Measurements from ENCODE around the gene GTF3C2.
"Not testable (repeated sequence)": the region's sequence is repeated elsewhere in the genome, so short reads cannot be mapped to it uniquely, and the experiment has no call there.

The GTF3C2 gene

DNA sequence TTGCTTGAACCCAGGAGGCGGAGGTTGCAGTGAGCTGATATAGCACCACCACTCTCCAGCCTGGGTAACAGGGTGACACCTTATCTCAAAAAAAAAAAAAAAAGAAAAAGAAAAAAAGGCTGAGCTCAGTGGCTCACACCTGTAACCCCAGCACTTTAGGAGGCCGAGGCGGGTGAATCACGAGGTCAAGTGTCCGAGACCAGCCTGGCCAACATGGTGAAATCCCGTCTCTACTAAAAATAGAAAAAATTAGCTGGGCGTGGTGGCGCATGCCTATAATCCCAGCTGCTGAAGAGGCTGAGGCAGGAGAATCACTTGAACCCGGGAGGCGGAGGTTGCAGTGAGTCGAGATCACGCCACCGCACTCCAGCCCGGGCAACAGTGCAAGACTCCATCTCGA lies 36.7 kb downstream of the GTF3C2 start:
- not testable (repeated sequence) for DNase-seq

DNA sequence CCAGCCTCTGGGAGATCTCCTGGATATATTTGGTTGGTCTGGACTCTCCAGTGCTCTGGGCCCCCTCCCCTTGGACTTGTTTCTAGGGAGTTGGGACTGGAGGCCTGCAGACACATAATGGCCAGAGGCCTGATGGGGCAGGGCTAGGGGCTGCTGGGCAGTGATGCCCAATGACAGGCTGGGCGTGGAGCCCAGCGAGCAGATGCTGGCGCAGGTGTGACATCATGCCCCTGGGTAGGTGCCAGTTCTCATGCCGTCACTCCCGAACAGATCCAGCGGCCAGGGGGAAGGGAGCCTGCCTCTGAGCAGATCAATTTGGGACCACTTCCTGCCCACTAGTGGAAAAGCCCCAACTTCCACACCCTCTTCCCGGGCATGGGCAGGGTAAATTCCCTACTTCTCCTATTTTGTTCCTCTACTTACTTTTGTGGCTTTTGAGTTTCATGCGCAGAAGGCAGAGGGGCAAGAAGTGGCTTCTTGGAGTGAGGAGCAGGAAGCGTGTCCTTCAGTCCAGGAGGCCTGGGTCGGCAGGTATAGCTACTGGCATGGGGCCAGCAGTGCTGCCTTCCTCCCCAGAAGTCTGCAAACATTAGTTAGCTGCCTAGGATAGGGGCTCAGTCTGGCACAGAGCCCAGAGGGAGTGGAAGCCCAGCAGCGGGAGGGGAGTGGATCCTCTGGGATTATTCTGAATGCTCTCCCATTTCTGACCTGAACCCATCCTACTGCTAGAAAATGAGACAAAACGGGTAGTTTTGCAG lies 39.7 kb downstream of the GTF3C2 start:
- DNase-seq, result no peak

DNA sequence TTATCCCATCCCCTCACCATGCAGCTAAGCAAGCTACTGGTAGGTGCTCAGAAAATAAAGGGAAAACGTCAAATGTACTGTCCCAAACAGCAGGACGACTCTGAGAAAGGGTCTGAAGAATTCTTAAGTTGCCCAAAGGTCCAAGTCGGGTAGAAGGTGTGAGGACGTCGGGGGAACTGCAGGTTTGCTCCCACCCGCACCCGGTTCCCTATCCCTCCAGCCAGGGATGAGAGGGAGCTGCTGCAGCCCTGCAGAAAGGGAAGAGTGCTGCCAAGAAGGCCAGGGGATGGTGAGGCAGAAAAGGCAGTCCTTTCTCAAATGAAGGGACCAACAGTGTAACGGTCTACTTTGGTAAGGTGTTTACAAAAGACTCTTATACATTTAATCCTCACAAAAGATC lies 41.4 kb downstream of the GTF3C2 start:
- DNase-seq, result no peak

DNA sequence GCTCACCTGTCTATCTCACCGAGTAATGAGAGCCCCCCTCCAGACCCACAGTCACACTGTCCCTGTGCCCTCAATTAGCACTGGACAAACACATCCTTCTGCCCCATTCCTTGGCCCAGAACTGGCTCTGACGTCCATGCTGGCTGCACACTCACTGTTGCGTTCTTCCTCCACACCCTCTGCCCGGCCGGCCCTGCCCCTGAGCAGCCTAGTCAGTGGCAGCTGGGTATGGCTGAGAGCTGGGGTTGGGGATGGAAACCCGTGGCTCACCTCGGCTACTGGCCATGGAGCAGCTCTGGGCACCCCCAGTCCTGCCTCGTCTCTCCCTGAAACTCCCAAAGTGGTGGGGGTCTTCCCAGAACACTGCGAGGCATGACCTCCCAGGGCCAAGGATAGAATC lies 41.9 kb downstream of the GTF3C2 start:
- DNase-seq, result no peak

DNA sequence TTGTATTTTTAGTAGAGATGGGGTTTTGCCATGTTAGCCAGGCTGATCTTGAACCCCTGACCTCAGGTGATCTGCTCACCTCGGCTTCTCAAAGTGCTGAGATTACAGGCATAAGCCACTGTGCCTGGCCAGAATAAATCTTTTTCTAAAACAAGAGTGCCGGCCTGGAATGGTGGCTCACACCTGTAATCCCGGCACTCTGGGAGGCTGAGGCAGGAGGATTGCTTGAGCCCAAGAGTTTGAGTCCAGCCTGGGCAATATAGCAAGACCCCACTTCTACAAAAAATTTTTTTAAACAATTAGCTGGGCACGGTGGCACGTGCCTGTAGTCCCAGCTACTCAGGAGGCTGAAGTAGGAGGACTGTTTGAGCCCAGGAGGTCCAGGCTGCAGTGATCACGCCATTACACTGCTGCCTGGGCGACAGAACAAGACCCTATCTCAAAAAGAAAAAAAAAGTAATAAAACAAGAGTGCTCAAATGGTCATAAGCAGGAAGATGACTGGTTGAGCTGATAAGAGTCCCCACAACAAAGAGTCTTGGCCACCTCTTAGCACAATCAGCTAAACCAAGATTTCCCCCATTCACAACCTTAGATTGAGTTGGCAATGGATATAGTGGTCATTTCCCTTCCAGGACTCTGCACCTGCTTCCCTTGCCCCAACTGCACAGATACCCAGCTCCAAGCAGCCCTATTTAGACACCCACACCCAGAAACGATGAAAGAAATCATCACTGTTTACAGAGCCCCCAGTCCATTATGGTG lies 42.5 kb downstream of the GTF3C2 start:
- no peak for DNase-seq

DNA sequence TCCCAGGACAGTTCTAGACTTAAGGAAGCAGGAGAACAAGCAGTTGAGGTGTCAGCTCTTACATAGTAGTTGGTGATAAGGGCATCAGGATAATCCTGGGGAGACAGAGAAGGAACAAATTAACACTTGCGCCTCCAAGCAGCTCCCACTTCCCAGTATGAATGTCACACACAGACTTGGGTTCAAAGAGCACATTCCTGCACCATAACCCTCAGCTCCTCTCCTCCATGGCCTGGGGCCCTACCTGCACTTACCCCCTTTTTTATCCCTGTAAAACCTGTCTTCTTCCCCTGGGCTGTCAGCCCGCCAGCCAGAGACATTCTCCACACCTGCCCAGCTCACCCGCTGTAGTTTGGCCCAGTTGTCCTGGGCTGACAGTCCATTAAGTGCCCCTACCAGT lies 44.4 kb downstream of the GTF3C2 start:
- no peak for DNase-seq

DNA sequence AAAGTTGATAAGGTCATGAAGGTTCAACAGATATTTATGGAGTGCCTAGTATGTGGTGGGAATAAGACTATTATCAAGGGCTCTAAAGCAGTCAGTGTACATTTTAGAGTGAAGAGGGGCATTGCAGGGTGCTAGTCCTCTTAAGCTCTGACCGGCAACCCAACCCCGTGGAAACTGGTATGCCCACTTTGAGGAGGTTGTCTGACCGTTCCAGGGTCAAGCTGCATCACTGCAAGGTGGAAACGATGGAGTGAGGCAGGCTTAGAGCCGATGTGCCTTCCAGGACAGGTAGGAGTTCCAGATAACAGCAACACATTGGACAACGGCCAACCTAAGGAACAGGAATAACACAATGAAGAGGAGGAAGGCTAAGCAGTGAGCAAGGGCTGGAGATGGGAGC lies 46.9 kb downstream of the GTF3C2 start:
- no peak for DNase-seq

DNA sequence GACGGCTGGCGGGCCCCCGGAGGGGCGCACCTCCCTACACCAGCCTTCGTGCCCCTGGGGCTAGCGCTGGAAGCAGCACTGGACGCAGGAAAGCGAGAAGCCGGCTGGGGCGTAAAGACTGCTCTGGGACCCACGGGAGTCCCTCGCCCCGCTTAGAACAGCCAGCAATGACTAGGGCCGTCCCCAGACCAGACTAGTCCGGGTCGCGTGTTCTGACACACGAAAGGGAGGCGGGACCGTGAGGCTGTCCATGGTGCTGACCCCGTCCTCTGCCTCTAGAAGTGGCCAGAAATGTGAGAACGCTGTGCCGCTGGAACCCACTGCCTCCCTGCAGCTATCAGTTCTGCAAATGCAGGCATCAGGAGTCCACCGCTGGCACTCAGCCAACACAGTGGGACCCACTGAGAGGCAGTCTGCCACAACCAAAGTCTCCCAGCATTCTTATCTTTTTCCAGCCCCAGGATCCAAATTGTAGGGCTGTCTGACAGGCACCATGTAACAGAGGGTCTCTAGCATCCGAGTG lies 48.1 kb downstream of the GTF3C2 start, which contains the start of gene UCN:
UCN (minus strand) TSS at position 87 of the 523 bp plus-strand sequence. CDS start 550 bp downstream, outside the sequence.
- no peak for DNase-seq

DNA sequence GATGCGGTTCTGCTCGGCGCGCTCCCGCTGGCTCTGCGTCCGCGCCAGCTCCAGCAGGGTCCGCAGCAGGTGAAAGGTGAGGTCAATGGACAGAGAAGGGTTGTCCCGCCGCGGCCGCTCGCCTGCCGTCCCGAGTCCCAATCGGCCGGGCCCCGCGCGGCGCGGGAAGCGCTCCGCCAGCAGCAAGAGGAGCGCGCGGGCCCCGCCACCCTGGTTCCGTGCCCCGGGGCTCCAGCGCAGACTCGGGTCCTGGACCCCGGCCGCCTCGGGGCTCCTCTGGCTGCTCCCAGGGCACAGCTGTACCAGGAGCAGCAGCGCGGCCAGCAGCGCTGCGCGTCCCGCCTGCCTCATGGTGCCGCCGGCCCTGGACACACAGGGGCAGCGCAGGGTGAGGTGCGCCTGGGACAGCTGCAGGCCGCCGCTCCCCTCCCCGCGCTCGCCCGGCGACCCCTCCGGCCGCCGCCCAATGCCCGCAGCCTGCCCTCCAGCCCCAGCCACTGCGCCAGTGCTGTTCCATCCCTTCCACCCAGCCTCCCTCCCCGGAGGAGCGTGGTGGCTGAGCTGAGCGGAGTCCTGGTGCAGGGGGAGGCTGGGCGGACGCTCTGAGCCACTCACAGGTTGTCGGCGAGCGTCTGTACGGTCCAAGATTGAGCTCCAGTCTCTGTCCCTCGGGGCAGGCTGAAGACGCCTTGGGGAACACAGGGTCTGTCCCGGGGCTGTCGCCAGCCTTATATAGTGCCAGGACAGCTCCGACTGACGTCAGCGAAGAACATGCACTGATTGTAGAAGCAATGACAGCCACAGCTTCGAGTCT lies 48.8 kb downstream of the GTF3C2 start:
- DNase-seq, result no peak

DNA sequence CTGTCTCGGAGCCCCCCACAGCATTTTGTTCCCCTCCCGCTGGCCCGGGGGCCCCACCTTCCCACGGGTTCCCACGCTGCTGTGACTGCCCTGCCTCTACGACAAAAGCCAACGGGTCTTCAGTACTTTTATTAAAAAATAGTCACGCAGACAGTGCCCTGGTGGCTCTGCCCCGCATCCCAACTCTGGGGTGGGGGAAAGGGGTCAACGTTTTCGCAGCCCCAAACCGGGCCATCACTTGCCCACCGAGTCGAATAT lies 49.3 kb downstream of the GTF3C2 start:
- DNase-seq, result no peak

DNA sequence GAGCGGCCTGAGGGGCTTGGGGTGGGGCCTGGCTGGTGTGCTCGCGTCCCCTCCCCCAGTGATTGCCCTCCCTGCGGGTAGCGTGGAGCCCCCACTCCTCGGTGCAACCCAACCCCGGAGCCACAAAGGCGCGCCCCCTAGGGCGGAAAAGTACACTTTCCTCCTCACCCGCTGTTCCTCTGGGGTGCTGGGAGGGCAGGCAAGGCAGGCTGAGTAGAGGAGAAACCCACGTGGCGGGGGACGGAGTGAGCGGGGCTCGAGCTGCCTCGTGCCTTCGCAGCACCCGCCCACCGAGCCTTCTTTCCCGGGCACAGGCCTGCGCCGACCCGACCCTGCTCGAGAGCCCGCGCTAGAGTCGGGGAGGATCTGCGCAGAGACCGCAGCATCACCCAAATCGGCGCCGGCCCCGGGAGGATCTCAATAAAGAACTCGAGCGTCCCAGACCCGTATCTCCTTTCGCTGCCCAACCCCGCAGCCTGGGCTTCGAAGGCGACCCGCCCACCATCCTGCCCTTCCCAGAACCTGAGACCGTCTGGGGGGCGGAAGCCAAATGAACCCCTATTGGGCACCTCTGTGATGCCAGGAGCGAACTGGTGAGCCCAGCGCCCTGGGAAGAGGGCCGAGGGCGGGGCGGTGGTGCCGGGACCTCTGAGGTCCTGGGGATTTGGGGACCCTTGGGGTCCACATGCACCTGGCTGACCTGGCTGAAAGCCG lies 49.8 kb downstream of the GTF3C2 start:
- no peak for DNase-seq

DNA sequence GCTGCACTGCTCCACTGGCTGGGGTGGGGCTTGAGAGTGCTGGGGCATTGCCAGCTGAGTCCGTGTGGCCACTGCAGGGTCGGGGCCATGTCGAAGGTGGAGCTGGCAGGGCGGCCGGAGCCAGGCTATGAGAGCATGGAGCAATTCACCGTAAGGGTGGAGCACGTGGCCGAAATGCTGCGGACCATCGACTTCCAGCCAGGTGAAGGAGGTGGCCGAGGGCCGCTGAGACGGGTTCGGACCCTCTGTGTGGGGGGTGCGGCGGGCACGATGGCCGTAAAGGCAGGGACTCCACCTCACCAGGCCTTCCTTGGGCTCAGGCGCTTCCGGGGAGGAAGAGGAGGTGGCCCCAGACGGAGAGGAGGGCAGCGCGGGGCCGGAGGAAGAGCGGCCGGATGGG lies 50.4 kb downstream of the GTF3C2 start:
- DNase-seq, result no peak

DNA sequence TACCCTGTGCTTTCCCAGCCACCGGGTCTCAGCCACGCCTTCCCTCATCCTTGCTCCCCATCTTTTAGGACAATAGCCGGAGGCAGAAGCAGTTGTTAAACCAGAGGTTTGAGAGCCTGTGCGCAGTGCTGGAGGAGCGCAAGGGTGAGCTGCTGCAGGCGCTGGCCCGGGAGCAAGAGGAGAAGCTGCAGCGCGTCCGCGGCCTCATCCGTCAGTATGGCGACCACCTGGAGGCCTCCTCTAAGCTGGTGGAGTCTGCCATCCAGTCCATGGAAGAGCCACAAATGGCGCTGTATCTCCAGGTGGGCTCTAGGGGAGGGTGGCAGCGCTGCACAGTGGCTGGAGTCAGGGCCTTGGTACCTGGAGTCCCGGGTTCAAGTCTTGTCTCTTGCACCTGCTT lies 51.0 kb downstream of the GTF3C2 start:
- DNase-seq, result no peak

DNA sequence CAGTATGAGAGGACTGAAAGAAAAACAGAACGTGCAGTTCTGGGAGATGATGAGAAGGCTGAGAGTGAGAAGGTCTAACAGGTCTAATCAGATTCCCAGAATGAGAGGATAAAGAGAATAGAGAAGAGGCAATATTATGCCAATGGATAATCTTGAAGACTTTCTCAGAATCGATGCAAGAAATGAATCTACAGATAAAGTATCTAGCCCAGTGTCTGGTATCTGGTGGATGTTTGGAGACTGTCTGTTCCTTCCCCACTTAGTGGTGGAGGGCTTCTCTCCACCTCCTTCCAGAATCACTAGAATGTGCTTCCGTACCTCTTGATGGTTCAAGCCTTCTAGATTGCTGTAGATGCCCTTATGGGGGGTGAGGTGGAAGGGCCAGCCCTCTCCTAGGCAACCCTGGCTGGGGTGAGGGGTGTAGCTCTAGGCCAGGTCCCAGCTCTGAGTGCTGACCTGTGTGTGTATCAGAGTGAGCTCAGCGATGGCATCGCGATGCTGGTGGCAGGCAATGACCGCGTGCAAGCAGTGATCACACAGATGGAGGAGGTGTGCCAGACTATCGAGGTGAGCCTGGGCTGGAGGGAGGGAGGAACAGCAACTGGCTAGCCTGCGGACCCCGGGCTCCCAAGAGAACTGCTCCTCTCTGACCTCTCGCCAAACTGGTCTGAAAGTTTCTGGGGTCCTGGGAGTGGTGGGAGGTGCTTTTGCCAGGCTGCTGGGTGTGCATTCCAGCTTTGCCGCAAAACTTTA lies 51.9 kb downstream of the GTF3C2 start:
- no peak for DNase-seq

DNA sequence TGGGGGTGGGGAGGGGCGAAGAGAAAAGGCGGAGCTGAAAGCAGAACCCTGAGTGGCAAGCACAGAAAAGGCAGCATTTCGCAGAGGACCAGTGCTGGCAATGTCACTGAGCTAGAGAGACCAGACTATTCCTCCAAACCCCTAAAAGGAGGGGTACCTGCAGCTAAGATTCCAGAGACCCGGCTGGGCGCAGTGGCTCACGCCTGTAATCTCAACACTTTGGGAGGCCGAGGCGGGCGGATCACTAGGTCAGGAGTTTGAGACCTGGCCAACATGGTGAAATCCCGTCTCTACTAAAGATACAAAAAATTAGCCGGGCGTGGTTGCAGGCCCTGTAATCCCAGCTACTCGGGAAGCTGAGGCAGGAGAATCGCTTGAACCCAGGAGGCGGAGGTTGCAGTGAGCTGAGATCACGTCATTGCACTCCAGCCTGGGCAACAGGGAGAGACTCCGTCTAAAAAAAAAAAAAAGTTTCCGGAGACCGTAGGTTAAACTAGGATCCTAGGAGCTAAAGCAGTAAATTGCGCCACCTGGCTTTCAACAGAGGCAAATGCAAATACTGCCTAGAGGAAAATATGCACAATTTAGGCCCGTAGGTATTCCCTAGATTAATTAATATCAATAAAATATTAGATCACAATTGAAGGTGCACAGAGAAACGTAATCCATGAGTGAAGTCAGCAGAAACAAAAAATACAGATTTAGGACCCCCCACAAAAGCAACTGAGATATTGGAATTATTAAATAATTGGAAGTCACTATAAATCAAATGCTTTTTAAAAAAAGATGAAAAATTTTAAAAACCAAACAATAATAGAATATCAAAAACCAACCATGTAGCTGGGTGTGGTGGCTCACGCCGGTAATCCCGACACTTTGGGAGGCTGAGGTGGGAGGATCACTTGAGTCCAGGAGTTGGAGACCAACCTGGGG lies 53.2 kb downstream of the GTF3C2 start:
- DNase-seq, result peak; percentile 33

DNA sequence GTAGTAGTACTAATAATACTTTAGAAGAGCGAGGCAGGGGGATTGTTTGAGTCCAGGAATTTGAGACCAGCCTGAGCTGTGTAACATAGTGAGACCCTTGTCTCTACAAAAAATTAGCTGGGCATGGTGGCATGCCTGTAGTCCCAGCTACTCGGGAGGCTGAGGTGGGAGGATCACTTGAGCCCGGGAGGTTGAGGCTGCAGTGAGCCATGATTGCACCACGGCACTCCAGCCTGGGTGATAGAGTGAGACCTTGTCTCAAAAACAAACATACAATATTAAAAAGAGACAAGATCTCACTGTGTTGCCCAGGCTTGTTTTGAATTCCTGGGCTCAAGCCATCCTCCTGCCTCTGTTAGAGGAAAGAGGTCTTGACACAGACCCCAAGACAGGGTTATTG lies 56.0 kb downstream of the GTF3C2 start:
- DNase-seq, result not testable (repeated sequence)

DNA sequence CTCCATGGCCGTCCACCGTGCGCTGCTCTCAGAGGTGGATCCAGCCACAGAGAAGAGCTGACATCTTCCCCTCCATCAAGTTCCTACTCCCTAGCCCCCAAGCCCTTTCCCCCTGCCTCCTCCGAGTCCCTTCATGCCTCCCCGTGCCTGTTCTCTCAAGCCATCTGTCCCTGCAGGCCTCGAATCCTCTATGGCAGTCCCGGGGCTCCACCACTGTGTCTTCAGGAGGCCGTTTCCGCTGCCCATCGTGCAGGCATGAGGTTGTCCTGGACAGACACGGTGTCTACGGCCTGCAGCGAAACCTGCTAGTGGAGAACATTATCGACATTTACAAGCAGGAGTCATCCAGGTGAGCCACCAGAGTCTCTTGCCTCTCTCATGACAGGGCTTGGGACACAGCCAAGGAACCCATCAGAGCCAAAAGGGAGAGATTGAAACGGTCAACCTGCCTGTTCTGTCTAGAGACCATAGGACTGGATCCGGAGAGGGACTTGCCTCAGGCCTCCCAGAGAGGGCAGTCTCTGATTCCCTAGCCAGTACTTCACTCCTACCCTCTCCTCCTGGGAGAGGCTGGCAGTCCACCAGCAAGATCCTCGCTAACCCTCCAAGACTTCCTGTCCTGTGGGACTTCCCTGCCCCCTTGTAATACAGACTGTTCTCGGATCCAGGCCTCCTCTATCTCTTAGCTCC lies 58.0 kb downstream of the GTF3C2 start:
- no peak for DNase-seq

DNA sequence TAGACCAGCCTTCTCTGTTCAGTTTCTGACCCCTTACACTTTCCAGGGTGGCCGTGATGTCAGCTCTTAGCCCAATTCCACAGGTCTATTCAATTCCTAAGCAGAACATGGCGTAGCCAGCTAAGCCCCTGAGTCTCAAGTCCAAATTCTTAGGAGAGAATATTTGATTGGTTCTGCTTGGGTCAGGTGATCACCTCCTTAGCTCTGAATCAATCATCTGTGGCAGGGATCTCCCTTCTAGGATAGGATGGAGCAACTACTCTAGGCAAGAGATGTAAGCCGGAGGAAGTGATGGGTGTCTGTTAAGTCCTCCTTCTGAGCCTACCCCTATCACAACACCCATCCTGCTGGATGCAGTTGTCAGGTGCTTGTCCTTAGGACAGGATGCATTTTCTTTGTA lies 59.4 kb downstream of the GTF3C2 start:
- DNase-seq, result no peak

DNA sequence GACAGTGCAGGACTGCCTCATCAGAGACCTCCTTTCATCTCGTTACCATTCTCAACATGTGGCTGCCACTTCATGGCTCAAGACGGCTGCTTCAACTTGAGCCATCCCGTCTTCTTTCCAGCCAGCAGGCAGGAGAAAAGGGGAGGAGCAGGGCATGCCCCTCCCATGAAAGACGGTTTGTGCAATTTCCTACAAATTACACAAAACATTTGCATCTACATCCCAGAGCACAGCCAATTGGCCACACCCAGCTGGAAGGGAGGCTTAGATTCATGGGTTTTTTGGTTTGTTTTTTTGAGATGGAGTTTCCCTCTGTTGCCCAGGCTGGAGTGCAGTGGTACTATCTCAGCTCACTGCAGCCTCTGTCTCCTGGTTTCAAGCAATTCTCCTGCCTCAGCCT lies 60.1 kb downstream of the GTF3C2 start:
- DNase-seq, result no peak

DNA sequence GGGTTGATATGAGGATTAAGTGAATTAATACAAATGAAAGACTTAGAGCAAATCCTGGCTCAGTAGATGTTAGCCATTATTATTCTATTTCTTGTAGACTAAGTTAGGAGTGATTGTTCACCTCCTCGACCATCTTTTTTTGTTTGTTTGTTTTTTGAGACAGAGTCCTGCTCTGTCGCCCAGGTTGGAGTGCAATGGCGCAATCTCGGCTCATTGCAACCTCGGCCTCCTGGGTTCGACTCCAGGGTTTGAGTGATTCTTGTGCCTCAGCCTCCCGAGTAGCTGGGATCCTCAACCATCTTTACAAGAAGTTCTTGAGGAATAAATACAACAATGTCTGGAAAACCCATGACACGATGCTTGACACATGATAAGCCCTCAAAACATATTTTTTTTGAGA lies 61.6 kb downstream of the GTF3C2 start:
- DNase-seq, result no peak
